GM19467 (cell line): ENCODE measurements around the gene NTN1.
A peak's percentile ranks its signal among the peaks of the same experiment; 100 is the strongest.

ENCODE experiments used
- ATAC-seq: cut with Tn5 transposase; IDR thresholded peaks from one replicate; pipeline ENCODE4 v1.9.1; 2021; ENCODE audit warnings: mild to moderate bottlenecking, moderate library complexity; ENCODE audit not compliant: unreplicated experiment

Gene NTN1

DNA sequence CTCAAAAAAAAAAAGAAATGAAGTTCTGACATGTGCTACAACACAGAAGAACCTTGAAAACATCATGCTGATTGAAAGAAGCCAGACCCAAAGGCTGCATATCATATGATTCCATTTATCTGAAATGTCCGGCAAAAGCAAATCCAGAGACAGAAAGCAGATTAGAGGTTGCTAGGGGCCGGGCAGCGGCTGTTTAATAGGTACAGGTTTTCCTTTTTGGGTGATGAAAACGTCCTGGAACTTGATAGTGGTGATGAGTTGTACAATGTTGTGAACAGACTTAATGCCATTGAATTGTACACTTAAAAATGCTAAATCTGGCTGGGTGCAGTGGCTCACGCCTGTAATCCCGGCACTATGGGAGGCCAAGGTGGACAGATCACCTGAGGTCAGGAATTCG lies 166.5 kb downstream of the NTN1 start:
- no peak for ATAC-seq

GRCh38 chr17:9188367-9188766 lies 167.1 kb downstream of the NTN1 start:
- ATAC-seq: no peak

DNA sequence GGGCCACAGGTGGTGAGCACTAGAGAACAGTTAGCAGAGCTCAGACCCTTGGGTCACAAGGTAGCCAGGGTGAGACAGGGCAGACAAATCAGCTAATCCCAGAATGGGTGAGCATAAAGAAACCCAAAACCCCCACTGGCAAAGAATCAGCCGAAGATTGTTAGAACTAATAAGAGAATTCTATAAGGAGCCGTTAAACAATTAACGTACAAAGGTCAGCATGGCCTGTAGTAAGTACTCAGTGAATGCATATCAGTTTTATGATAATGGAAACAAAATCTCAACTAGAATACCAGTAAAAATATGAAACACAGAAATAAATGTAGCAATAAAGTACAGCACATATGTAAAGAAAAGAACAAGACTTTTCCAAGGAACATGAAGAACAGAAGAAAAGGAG lies 168.6 kb downstream of the NTN1 start:
- no peak for ATAC-seq

- ATAC-seq: no peak
Observed at GRCh38 chr17:9192010-9192409, 170.7 kb downstream of the NTN1 start.

DNA sequence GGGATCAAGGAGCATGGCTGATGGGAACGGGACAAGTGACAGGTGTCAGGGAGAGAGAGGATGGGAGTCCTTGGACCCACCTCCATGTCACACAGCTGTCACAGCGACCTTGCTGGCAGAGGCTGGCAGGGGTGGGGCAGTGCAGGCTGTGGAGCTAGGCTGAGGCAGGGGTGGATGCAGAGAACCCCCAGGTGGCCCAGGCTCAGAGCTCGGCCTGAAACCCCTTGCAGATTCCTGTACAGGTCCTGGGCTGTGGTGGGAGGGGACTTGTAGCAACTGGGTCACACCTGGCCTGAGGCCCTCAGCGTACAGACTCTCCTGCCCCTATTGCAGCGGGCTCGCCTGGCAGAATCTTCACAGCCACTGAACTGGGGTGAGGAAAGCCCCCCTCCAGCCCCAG lies 174.1 kb downstream of the NTN1 start:
- no peak for ATAC-seq

- ATAC-seq: no peak
Observed at GRCh38 chr17:9195961-9196670, 174.8 kb downstream of the NTN1 start.

DNA sequence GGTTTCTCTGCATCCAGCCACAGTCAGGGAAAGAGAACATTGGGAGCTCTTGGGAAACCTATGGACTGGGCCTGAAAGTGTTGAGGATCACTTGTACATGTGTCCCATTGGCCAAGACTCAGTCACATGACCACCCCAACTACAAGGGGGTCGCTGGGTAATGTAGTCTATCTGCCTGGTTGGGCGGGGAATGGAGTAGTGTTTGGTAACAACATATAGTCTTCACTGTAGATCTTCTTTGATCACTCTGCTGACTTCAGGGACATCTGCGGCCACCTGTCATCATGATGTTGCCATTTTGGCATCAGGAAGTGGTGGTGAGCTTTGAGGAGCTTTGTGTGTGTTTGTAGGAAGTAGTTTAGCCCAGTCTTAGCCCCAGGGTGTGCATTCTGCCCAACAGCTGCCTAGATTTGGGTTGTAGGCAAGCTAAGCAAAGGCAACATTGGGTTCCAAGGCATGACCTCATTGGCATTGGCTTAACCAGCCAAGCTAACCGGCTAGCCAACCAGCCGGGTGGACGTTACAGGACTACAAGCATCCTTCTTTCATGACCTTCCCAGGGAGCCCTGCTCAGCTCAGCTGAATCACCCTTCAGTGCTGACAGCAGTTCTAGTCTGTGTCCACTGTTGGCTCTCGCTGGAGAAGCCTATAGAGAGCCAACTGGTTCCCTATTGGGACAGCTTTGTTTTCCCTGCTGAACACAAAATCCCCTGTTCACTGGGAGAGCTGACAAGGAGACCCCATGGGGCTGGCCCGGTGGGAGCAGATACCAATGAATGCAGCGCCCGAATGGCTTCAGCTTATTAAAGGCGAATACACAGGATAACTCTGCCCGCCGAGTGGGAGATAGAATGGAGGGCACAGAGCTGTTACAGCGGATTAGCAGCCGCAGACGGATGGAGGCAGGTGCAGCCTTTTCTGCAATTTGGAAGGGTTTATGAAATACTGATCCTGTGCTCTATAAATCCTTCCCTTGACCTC lies 178.6 kb downstream of the NTN1 start:
- no peak for ATAC-seq

GRCh38 chr17:9200699-9201359 lies 179.5 kb downstream of the NTN1 start:
- ATAC-seq: peak; percentile 84

DNA sequence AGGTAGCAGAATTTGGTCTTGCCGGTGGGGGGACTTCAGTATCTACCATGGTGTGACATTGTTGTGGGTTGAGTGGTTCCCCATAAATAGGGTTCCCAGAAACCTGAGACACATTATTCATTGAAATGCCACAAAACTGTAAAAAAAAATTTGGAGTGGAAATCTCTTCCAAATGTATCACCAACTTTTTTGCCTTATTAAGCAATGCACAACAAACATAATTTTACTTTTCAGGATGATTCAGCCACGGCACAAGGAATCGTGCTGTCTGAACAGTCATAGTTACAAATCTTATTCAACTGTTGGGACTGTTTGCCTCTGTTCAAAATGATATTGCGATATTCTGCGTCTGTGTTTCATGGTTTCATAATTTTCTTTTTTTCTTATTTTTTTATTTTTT lies 181.2 kb downstream of the NTN1 start:
- ATAC-seq: no peak

GRCh38 chr17:9203771-9204425 lies 182.6 kb downstream of the NTN1 start:
- no peak for ATAC-seq

GRCh38 chr17:9204637-9205329 lies 183.5 kb downstream of the NTN1 start:
- no peak for ATAC-seq

- ATAC-seq: no peak
Observed at GRCh38 chr17:9205520-9206409, 184.5 kb downstream of the NTN1 start.

DNA sequence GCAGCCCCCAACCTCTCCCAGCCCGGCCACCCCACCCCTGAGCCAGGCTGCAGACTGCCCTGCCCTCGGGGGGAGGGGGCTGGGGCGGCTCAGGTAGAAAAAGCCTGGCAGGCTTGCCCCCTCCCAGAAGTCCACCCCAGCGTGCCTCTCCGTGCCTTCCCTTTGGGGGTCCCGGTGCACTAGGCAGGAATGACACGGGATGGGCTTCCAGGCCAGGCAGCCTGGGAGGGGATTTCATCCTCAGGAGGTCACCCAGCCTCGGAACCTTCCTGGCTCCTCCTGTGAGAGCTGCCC lies 185.0 kb downstream of the NTN1 start:
- ATAC-seq: no peak

DNA sequence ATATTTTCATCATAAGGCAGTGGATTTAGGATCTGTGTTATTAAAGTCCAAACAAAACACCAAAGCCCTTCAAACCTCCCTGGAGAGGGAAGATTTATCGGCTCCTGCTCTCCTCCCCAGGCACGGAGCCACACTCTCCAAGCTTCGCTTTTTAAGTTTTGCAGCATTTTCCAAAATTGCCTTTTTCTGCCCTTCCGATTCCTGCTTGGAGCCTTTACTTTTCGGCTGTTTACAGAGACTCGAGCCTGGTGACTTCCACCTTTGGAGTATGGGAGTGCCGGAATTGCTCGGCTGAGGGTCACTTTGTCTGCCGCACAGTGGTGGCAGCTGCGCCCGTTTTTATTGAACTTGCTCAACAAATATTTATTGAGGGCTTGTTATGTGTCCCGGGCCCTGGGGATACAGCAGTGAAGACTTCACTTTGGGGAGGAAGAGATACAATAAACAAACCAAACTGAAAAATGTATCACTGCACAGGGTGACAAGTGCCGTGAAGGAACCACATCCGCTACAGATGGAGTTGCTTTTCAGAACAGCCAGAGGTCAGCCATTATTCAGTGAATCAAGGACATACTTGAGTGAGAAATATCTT lies 185.5 kb downstream of the NTN1 start:
- no peak for ATAC-seq

DNA sequence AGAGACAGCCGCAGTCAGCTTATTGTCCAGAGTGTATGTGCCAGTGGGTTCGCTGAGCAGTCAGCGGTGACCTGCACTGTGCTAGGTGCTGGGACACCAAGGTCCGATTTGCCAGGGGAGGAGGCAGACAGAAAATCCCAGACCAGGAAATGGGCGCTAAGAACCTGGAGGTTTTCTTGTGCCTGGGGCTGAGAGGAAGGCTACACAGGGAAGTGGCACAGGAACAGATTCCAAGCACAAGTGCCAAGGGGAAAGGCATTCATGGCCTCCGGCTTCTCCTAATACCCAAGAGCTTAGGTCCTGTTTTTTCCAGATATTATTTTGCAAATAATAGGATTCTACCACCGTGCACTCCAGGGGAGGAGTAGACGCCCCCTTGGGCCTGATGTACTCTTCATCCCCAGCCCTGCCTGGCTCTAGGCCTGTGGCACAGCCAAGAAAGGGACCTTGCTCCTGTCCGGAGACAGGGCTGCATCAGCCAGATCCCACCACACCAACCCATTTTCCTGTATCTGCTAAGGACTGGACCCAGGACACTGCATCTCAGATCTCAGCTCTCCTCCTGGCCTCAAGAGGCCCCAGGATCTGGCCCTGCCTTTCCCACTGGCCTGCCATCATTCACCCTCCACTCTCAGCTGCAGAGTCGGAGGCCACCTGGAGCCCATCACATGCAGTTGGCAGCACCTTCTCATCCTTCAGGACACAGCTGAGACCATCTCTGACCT lies 187.2 kb downstream of the NTN1 start:
- ATAC-seq: no peak

- ATAC-seq: no peak
Observed at GRCh38 chr17:9209347-9209746, 188.0 kb downstream of the NTN1 start.

- ATAC-seq: no peak
Observed at GRCh38 chr17:9209781-9210370, 188.6 kb downstream of the NTN1 start.

GRCh38 chr17:9211133-9211765 lies 189.9 kb downstream of the NTN1 start:
- no peak for ATAC-seq
